Measurements from ENCODE around the gene MOV10L1. TPM values are rescaled to one million over a fixed set of nuclear protein-coding genes. Genes with fewer than 3 reads are reported as not detected.

MOV10L1 gene
- total RNA-seq, 1 donor from 2014 or later: not detected

DNA sequence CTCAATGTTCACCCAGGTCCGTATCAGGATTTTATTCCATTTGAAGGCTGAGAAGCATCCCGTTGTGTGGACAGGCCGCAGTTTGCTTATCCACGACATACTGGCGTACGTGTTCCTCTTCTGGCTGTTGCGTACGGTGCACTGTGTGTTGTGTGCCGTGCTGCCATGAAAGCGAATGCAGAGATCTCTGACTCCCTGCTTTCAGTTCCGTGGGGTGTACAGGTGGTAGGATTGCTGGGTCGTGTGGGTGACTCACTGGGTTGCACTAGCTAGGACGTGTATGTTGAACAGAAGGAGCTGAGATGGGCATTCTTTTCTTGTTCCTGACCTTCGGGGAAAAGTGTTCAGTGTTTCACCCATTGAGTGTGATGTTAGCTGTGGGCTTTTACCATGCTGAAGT lies 121.3 kb downstream of the MOV10L1 start:
- DNase-seq (no peak), ATAC-seq (ENCODE audit: low read depth) (no peak)
- Mint-ChIP-seq H3K36me3 (ENCODE audit: low read depth) (peaks cover 69% of the 10 kb centered on the region), H3K27ac (no peak overlapping the region), H3K4me3 (no peak overlapping the region), H3K27me3 (no peaks in the 10 kb centered on the region), H3K9me3 (no peaks in the 10 kb centered on the region), H3K4me1 (peaks cover 23% of the 10 kb centered on the region)
- ChIA-PET POLR2A (interaction anchor here (0.8 to 1.9 kb wide), 2 partner anchors 20 to 62 kb away, joined by 4 to 10 read pairs; no protein-coding TSS in a partner anchor), CTCF (interaction anchor here (0.9 to 2.4 kb wide), 2 partner anchors 62 to 444 kb away, joined by 4 to 15 read pairs; no protein-coding TSS in a partner anchor)
- TF ChIP-seq, protein P1, sequence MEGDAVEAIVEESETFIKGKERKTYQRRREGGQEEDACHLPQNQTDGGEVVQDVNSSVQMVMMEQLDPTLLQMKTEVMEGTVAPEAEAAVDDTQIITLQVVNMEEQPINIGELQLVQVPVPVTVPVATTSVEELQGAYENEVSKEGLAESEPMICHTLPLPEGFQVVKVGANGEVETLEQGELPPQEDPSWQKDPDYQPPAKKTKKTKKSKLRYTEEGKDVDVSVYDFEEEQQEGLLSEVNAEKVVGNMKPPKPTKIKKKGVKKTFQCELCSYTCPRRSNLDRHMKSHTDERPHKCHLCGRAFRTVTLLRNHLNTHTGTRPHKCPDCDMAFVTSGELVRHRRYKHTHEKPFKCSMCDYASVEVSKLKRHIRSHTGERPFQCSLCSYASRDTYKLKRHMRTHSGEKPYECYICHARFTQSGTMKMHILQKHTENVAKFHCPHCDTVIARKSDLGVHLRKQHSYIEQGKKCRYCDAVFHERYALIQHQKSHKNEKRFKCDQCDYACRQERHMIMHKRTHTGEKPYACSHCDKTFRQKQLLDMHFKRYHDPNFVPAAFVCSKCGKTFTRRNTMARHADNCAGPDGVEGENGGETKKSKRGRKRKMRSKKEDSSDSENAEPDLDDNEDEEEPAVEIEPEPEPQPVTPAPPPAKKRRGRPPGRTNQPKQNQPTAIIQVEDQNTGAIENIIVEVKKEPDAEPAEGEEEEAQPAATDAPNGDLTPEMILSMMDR (IDR thresholded peaks at IDR 0.05): no peak
- intact Hi-C loops (cut with micrococcal nuclease): no loop called here

Other genes with a start within 250 kb of the MOV10L1 start
- gene ZBED4, start 236.2 kb upstream of the MOV10L1 start, total RNA-seq: 16.0 and 17.3 TPM in 2 replicates
- gene ALG12, start 171.6 kb upstream of the MOV10L1 start, total RNA-seq: 15.5 and 18.2 TPM in 2 replicates
- 44.5 and 45.0 TPM in 2 replicates for gene CRELD2, start 171.4 kb upstream of the MOV10L1 start, total RNA-seq
- 79.8 and 91.7 TPM in 2 replicates for gene PIM3, start 129.2 kb upstream of the MOV10L1 start, total RNA-seq
- gene IL17REL, start 77.2 kb upstream of the MOV10L1 start, total RNA-seq: 0.15 and 0.31 TPM in 2 replicates
- gene TTLL8, start 31.7 kb upstream of the MOV10L1 start, total RNA-seq: not detected in 2 replicates
- not detected in 2 replicates for gene MLC1, start 4.6 kb upstream of the MOV10L1 start, total RNA-seq
- 0.27 and 0.44 TPM in 2 replicates for gene PANX2, start 80.7 kb downstream of the MOV10L1 start, total RNA-seq
- 80.6 and 86.4 TPM in 2 replicates for gene TRABD, start 95.9 kb downstream of the MOV10L1 start, total RNA-seq
- 33.9 and 39.0 TPM in 2 replicates for gene SELENOO, start 111.0 kb downstream of the MOV10L1 start, total RNA-seq
- gene TUBGCP6, start 155.0 kb downstream of the MOV10L1 start, total RNA-seq: 87.5 and 103 TPM in 2 replicates
- gene HDAC10, start 161.3 kb downstream of the MOV10L1 start, total RNA-seq: 65.0 and 68.2 TPM in 2 replicates
- 4.1 and 4.4 TPM in 2 replicates for gene MAPK12, start 171.7 kb downstream of the MOV10L1 start, total RNA-seq
- gene MAPK11, start 180.4 kb downstream of the MOV10L1 start, total RNA-seq: 10.7 and 11.3 TPM in 2 replicates
- gene PLXNB2, start 217.6 kb downstream of the MOV10L1 start, total RNA-seq: 18.6 and 20.6 TPM in 2 replicates
- 3.2 and 5.2 TPM in 2 replicates for gene DENND6B, start 237.0 kb downstream of the MOV10L1 start, total RNA-seq